ENCODE measurements around the gene CDC20B. TPM values are rescaled to one million over a fixed set of nuclear protein-coding genes. Genes with fewer than 3 reads are reported as not detected.

Gene CDC20B
- total RNA-seq, 1 experiment from 2014 or later = not detected

DNA sequence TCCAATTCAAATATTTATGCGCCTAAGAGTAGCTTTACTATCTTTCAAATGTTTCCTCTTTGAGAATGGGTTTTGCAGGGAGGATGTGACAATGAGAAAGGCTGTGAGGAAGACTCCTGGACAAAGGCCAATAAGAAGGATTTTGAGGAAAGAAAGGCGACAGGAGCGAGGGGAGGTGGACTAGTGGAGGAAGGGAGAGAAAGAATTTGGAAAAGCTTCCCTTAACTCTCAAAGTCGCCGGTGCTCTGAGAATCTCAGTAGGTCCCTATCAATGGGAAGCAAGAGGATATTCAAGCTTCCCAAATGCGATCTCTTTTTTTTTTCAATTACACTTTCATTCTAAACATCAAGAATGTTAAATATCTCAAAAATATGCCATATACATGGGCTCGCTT lies 2.8 kb upstream of the CDC20B start:
- ChIA-PET CTCF (interaction anchor here (0.9 to 1.9 kb wide), 6 partner anchors 9 to 516 kb away, joined by 3 to 9 read pairs (median 6); partner anchors contain the start of gene GPX8), POLR2A (no interaction called here), RAD21 (ENCODE audit: low non-redundant PET in 1 of 2, low total read pairs in 2 of 2, uncharacterized antibody in 2 of 2, unreplicated experiment in 2 of 2) (no interaction called here)
- Histone ChIP-seq H3K4me2 (ENCODE audit: low read length) (peak overlapping the region; percentile 74), H3K4me3 (replicated peaks in 1 of 2; ENCODE audit: low read depth in 1 of 2, low read length in 2 of 2) (peak overlapping the region in 1 of 2 experiments; percentile 44; a peak in 3 of 4 replicates), H2AFZ (ENCODE audit: low read depth, low read length, poor library complexity, severe bottlenecking) (peak overlapping the region; percentile 98), H3K9me2 (ENCODE audit: insufficient read depth) (no peaks in the 10 kb centered on the region), H3K27me3 (ENCODE audit: insufficient read depth, low read length) (no peaks in the 10 kb centered on the region), H3K9ac (ENCODE audit: low read length) (no peak overlapping the region; the same call in 1 of the 2 replicates), H3K4me1 (ENCODE audit: control insufficient read depth in 1 of 2, insufficient read depth in 2 of 2, low read length in 2 of 2) (peaks cover 14 to 37% of the 10 kb centered on the region in 2 experiments; a peak in 3 of 4 replicates), H3K79me2 (ENCODE audit: insufficient read depth, low read length) (no peaks in the 10 kb centered on the region), H3K27ac (ENCODE audit: low read depth, low read length) (no peak overlapping the region), H4K20me1 (ENCODE audit: insufficient read depth) (no peaks in the 10 kb centered on the region), H3K9me3 (ENCODE audit: control insufficient read depth in 1 of 2, insufficient read depth in 1 of 2, low read depth in 1 of 2, low read length in 2 of 2) (no peaks in the 10 kb centered on the region), H3K36me3 (ENCODE audit: control insufficient read depth in 1 of 2, insufficient read depth in 2 of 2, low read length in 2 of 2) (no peaks in the 10 kb centered on the region)
- BruUV-seq (replicated peaks) = no TSS peak
- DNase-seq (ENCODE audit: low read depth, low spot score) (no peak), ATAC-seq (no peak)
- TF ChIP-seq ZBTB33 (IDR thresholded peaks at IDR 0.05; ENCODE audit: extremely low read depth, insufficient replicate concordance, low read length) (no peak), FOSL1 (IDR thresholded peaks at IDR 0.05; ENCODE audit: low read depth) (no peak), CEBPB (IDR thresholded peaks at IDR 0.05; ENCODE audit: low read depth) (no peak), EZH2phosphoT487 (IDR thresholded peaks at IDR 0.05; ENCODE audit: borderline replicate concordance) (no peak), POLR2A (IDR thresholded peaks at IDR 0.05; ENCODE audit: borderline replicate concordance, extremely low read depth, insufficient read depth, insufficient read length) (no peak), EZH2 (IDR thresholded peaks at IDR 0.05) (no peak), TCF7L2 (IDR thresholded peaks at IDR 0.05; ENCODE audit: borderline replicate concordance, extremely low read depth, insufficient read depth, insufficient read length) (no peak), ELF1 (IDR thresholded peaks at IDR 0.05; ENCODE audit: borderline replicate concordance, low read depth) (no peak), YY1 (IDR thresholded peaks at IDR 0.05; ENCODE audit: extremely low read depth, insufficient replicate concordance, low read depth, low read length) (no peak), RAD21 (IDR thresholded peaks at IDR 0.05; ENCODE audit: low read depth) (no peak)
- TF ChIP-seq, protein P1, sequence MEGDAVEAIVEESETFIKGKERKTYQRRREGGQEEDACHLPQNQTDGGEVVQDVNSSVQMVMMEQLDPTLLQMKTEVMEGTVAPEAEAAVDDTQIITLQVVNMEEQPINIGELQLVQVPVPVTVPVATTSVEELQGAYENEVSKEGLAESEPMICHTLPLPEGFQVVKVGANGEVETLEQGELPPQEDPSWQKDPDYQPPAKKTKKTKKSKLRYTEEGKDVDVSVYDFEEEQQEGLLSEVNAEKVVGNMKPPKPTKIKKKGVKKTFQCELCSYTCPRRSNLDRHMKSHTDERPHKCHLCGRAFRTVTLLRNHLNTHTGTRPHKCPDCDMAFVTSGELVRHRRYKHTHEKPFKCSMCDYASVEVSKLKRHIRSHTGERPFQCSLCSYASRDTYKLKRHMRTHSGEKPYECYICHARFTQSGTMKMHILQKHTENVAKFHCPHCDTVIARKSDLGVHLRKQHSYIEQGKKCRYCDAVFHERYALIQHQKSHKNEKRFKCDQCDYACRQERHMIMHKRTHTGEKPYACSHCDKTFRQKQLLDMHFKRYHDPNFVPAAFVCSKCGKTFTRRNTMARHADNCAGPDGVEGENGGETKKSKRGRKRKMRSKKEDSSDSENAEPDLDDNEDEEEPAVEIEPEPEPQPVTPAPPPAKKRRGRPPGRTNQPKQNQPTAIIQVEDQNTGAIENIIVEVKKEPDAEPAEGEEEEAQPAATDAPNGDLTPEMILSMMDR (IDR thresholded peaks at IDR 0.05 in 2 of 3, conservative IDR thresholded peaks at IDR 0.05 in 1 of 3; ENCODE audit: borderline replicate concordance in 1 of 3, insufficient read depth in 1 of 3, low read depth in 2 of 3, low read length in 2 of 3) = no peak
- intact Hi-C loops (cut with micrococcal nuclease) = loop anchor here (5.0 to 10.0 kb wide), 2 partner anchors 42 to 819 kb away; partner anchors contain the start of gene IL6ST
